Transverse colon (tissue), 4 donors: ENCODE measurements around the gene TOP1. TPM values are rescaled to one million over a fixed set of nuclear protein-coding genes. Genes with fewer than 3 reads are reported as not detected.

Source experiments
- DNase-seq: peaks from one replicate; pipeline ENCODE4 v3.0.0-alpha.2; 2019
- H3K27ac ChIP-seq, 4 donors: fragments of 200-600 bp; sonication (generic); 2 replicates each; pipeline ENCODE4 v1.5.1; 2016 to 2018; ENCODE audit warnings: inconsistent platforms in 4 of 4
- H3K27me3 ChIP-seq: fragments of 200-600 bp; sonication (generic); 2 replicates; pipeline ENCODE4 v1.5.1; 2017; ENCODE audit warnings: inconsistent platforms
- H3K36me3 ChIP-seq, 4 donors: fragments of 200-600 bp; sonication (generic); 2 replicates each; pipeline ENCODE4 v1.5.1; 2017 to 2019; ENCODE audit warnings: inconsistent platforms in 4 of 4
- H3K4me1 ChIP-seq, 4 donors: fragments of 200-600 bp; sonication (generic); 2 replicates each; pipeline ENCODE4 v1.5.1; 2017 to 2020; ENCODE audit warnings: inconsistent platforms in 4 of 4
- H3K4me3 ChIP-seq, 4 donors: fragments of 200-600 bp; sonication (generic); 1 replicate in 1 of 4; 2 replicates in 3 of 4; pipeline versions ENCODE4 v1.5.1 to v1.6.1; 2017 to 2019; ENCODE audit warnings: inconsistent platforms in 4 of 4
- H3K9me3 ChIP-seq, 2 donors: fragments of 200-600 bp; sonication (generic); 2 replicates each; pipeline ENCODE4 v1.5.1; 2017 to 2019; ENCODE audit warnings: inconsistent platforms in 2 of 2
- EP300 ChIP-seq: sonication (generic); formaldehyde crosslinking; IDR thresholded peaks from one replicate; pipeline ENCODE4 v1.6.1; 2017; ENCODE audit warnings: antibody characterized with exemption, low read depth
- POLR2A ChIP-seq: fragments of 450-650 bp; IDR thresholded peaks from one replicate; pipeline ENCODE4 v1.6.1; 2016; ENCODE audit warnings: antibody characterized with exemption, mild to moderate bottlenecking, moderate library complexity
- POLR2AphosphoS5 ChIP-seq, 3 donors: sonication (generic); formaldehyde crosslinking; IDR thresholded peaks; one replicate each; pipeline ENCODE4 v1.6.1; 2016; ENCODE audit warnings: antibody characterized with exemption in 3 of 3
- WGBS, 2 donors: methylation state at CpG; one replicate each; pipeline ENCODE4 v1.1.5; 2018; ENCODE audit warnings: low coverage in 1 of 2; 5-methylcytosine and 5-hydroxymethylcytosine counted together
- in situ Hi-C, 4 donors: fragments of 200-750 bp; cut with MboI; loops; one replicate each; pipeline versions ENCODE4 v1.15.0 to v1.15.1; 2017; ENCODE audit warnings: low sequenced_read_pairs in 3 of 4, low pct_ligation_motif_present in 1 of 4, low pct_unique_long_range_greater_than_20kb in 1 of 4
- intact Hi-C: fragments of 100-400 bp; cut with DNase I; formaldehyde crosslinking; loops from one replicate; pipeline ENCODE4 v1.15.1; 2023; ENCODE audit warnings: low total_unique reads
- total RNA-seq, 4 donors: library from RNA; depleted of rRNA; stranded (reverse); fragments of >200 nt; gene quantifications; one replicate each; pipeline ENCODE4 v1.1.0, GENCODE V29; 2016
- TF ChIP-seq, protein P1 (sequence below), 5 experiments: fragments of 200-600 bp in 3 of 5; fragments of 450-650 bp in 2 of 5; sonication (generic) in 3 of 5; IDR thresholded peaks; 1 replicate in 2 of 5; 2 replicates in 3 of 5; pipeline ENCODE4 v1.5.1; 2016 to 2017; ENCODE audit warnings: antibody characterized with exemption in 5 of 5, inconsistent platforms in 3 of 5, mild to moderate bottlenecking in 2 of 5, moderate library complexity in 1 of 5

TOP1 gene
- total RNA-seq, 4 donors from 2014 or later, result 29.6 to 52.3 (median 36.9) TPM

DNA sequence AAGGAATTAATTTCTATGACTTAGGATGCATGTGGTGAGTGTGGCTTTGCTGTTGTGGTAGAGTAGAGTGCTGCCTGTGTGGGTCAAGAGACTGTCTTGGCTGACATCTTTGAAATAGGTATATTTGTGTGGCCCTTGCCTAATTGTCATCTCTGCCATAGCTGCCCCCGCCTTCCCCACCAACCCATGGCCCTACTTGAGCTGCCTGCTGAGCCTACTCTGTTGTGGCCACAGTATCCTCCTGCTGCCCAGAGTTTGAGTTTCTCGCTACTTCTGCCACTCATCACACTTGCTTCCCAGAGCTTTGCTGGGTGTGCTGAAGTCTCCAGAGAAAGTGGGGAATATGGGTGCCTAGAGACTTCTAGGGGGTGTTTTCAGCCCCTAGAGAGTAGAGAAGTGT lies 116.7 kb downstream of the TOP1 start:
- 97% methylated on average over 2 of the region's 2 CpGs; no CpG with 5 or more reads in 1 of the 2 donors for WGBS, 2 donors

DNA sequence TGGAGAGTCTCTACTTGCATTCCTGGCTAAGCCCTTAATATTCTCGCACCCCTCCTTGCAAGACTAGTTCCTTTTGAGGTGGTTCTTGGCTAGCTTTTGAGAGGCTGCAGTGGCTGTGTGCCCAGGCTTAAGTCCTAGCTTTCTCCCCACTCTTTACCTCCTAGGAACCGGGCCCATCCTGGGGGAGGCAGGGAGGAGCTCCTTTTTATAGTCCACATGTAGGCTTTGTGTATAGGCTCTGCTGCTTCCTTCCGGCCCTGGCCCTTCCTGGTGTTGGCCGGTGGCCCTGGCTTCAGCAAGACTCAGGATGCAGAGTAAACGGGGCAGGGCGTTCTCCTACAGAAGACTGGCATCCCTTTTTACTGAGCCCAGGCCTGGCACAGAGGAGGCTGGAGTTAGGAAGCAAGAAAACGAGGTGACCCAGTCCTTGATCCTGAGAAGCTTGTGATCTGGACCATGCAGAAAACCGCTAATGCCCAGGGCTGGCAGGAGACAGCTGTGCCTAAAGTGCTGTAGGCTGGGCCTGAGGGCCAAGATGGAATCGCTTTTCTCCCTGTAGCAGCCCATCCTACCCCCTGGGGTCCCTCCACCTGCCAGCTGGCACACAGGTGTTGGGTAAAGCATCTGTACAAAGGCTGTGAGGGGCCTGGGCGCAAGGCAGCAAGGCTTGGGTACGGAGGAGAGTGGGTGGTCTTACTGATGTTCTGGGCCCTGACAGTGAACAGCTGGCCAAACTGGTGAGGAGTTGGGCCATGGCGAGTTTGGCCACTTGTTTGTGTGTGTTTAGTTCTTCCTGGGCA lies 117.4 kb downstream of the TOP1 start:
- DNase-seq, result no peak
- H3K36me3 ChIP-seq, result no peaks in the 10 kb centered on the region
- no peaks in the 10 kb centered on the region for H3K9me3 ChIP-seq
- H3K4me1 ChIP-seq, result peaks cover 17 to 78% (median 27%) of the 10 kb centered on the region in 4 donors
- TF ChIP-seq, protein P1, sequence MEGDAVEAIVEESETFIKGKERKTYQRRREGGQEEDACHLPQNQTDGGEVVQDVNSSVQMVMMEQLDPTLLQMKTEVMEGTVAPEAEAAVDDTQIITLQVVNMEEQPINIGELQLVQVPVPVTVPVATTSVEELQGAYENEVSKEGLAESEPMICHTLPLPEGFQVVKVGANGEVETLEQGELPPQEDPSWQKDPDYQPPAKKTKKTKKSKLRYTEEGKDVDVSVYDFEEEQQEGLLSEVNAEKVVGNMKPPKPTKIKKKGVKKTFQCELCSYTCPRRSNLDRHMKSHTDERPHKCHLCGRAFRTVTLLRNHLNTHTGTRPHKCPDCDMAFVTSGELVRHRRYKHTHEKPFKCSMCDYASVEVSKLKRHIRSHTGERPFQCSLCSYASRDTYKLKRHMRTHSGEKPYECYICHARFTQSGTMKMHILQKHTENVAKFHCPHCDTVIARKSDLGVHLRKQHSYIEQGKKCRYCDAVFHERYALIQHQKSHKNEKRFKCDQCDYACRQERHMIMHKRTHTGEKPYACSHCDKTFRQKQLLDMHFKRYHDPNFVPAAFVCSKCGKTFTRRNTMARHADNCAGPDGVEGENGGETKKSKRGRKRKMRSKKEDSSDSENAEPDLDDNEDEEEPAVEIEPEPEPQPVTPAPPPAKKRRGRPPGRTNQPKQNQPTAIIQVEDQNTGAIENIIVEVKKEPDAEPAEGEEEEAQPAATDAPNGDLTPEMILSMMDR (IDR thresholded peaks at IDR 0.05), result no peak
- TF ChIP-seq POLR2A, result no peak
- TF ChIP-seq EP300, result no peak
- peak overlapping the region; percentile 21 to 50 (median 30) for H3K27ac ChIP-seq
- no peaks in the 10 kb centered on the region for H3K27me3 ChIP-seq
- WGBS, 2 donors, result 69% methylated on average over 12 of the region's 12 CpGs; no CpG with 5 or more reads in 1 of the 2 donors
- in situ Hi-C loops (no loop called here), intact Hi-C loops (no loop called here)
- H3K4me3 ChIP-seq, result no peak overlapping the region

More for the DNA sequence above, 116.7 kb downstream of the TOP1 start:
- H3K4me3 ChIP-seq, result no peak overlapping the region
- H3K27ac ChIP-seq, result peak overlapping the region; percentile 8 to 50 (median 26)
- H3K9me3 ChIP-seq, result no peaks in the 10 kb centered on the region
- intact Hi-C loops (no loop called here), in situ Hi-C loops (no loop called here)
- no peaks in the 10 kb centered on the region for H3K36me3 ChIP-seq
- TF ChIP-seq POLR2A (no peak), EP300 (no peak), POLR2AphosphoS5 (IDR thresholded peaks at IDR 0.05) (no peak)
- TF ChIP-seq, protein P1 (IDR thresholded peaks at IDR 0.05), result no peak
- H3K4me1 ChIP-seq, result peaks cover 16 to 81% (median 29%) of the 10 kb centered on the region in 4 donors
- H3K27me3 ChIP-seq, result no peaks in the 10 kb centered on the region
- DNase-seq, result no peak

DNA sequence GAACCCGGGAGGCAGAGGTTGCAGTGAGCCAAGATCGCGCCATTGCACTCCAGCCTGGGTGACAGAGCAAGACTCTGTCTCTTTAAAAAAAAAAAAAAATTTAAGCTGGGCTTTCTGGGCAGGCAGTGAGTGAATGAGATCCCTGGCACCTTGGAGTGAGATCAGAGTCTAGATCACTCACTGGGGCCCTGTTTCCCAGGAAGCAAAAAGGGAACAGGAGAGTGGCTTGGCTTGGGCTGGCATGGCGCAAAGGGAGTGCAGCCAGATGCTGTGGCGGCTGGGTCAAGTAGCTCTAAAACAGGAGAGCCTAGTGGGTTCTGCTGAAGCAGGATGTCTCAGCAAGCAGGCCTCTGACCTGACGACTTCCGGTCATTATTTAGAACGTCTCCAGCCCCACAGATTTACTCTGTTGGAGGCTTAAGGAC lies 119.2 kb downstream of the TOP1 start:
- Histone ChIP-seq H3K27ac (peak overlapping the region in 1 of 4 donors; percentile 7), H3K36me3 (no peaks in the 10 kb centered on the region), H3K4me3 (no peak overlapping the region), H3K4me1 (peaks cover 17 to 67% (median 25%) of the 10 kb centered on the region in 4 donors), H3K9me3 (no peaks in the 10 kb centered on the region), H3K27me3 (no peaks in the 10 kb centered on the region)
- in situ Hi-C loops, result no loop called here
- 82 to 89% methylated on average over 3 to 8 of the region's 8 CpGs for WGBS, 2 donors
- no peak for DNase-seq
- no peak for TF ChIP-seq POLR2AphosphoS5 (IDR thresholded peaks at IDR 0.05)
- TF ChIP-seq POLR2A, result no peak
- no peak for TF ChIP-seq EP300
- TF ChIP-seq, protein P1 (IDR thresholded peaks at IDR 0.05), result no peak
- intact Hi-C loops, result no loop called here

DNA sequence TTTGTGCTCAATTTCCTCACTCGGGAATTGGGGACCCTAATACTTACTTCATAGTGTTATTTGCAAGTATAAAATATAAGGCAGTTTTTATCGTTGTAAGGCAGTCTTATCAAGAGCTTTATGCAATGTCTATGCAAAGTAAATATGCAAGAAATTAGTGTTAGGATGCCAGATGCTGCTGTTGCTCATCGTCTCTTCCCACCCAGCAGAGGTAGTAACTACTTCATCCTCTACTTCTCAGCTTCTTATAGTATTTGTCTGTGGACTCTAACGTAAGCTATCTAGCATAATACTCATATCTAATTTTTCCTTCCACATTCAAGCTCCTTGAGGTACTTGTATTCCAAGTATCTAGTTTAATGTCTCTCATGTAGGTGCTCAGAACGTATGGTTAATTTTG lies 120.3 kb downstream of the TOP1 start:
- TF ChIP-seq, protein P1 (IDR thresholded peaks at IDR 0.05), result no peak
- TF ChIP-seq EP300 (no peak), POLR2AphosphoS5 (IDR thresholded peaks at IDR 0.05) (no peak), POLR2A (no peak)
- in situ Hi-C loops, result no loop called here
- peaks cover 17 to 62% (median 25%) of the 10 kb centered on the region in 4 donors for H3K4me1 ChIP-seq
- intact Hi-C loops, result no loop called here
- no peaks in the 10 kb centered on the region for H3K36me3 ChIP-seq
- H3K9me3 ChIP-seq, result no peaks in the 10 kb centered on the region
- 86% methylated on average over 4 to 5 of the region's 5 CpGs for WGBS, 2 donors
- peak overlapping the region; percentile 33 to 69 (median 52) for H3K27ac ChIP-seq
- no peak for DNase-seq
- no peaks in the 10 kb centered on the region for H3K27me3 ChIP-seq
- H3K4me3 ChIP-seq, result no peak overlapping the region
